NCI-H69 (cell line): ENCODE measurements around the gene RFFL.
"Not testable (repeated sequence)": the region's sequence is repeated elsewhere in the genome, so short reads cannot be mapped to it uniquely, and the experiment has no call there.

Source experiments
- DNase-seq: peaks from one replicate; lab custom pipeline; 2025; lab: John Stamatoyannopoulos, UW

Gene RFFL

DNA sequence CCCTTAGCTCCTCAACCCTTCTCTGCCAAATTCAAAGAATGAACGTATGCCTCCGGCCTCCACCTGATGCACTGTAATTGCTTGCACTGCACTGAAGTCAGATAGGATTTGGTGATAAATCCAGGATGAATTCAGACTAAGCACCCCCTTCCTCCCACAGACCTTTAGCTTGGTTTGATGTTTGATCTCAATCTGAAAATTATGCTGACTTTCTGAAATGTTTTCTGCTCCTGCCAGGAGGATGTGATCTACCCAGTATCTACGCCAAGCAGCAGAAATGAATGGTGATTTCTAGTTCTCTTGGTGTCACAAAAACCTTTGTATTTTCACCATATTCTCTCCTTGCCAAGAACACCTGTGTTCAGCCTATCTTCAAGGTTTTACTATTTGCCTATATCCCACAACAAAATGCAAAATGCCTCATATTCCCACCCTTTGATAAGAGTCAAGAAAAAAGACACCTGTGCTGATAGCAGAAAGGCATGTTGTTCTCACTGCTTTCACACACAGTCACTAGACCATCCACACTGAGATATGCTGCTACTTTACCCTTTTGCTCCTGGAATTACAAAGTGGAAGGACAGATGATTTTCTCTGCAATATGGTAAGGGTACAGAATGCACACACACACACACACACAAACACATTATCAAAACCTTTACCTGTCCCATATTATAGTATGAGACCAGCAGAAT, 14.7 kb downstream of the RFFL start:
- no peak for DNase-seq

- DNase-seq = peak; percentile 78
These were observed 16.7 kb downstream of the RFFL start for GRCh38 chr17:35046740-35047283.

DNA sequence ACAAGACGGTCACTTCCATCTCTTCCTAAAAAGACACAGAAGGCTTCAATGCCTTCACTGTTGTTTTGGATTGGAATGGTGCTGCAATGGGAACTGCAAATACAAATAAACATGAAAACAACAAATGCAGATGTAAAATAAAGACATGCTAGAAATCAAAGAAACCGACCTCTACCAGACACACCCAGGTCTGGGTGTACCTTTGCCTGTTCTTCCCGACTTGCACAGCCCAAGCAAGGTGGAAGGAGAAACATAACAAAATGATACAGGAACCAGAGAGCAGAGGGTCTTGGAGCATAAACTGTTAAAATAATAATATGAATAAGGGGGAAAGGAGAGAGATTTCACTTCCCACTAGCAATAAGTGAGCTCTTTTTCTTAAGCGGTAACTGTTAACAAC, 17.3 kb downstream of the RFFL start:
- DNase-seq = no peak

DNA sequence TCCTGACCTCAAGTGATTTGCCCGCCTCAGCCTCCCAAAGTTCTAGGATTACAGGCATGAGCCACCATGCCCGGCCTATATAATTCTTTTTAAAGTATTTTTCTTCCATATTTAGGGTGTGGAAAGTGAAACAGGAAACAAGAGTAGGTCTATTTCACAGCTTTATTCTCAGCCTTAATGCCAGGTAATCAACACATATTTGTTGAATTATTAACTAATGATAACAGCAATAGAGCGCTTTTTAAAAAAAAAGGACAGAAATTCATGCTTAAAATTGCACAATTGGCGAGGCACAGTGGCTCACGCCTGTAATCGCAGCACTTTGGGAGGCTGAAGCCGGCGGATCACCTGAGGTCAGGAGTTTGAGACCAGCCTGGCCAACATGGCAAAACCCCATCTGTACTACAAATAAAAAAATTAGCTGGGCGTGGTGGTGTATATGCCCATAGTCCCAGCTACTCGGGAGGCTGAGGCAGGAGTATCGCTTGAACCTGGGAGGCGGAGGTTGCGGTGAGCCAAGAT, 18.0 kb downstream of the RFFL start:
- DNase-seq = not testable (repeated sequence)

- peak; percentile 39 for DNase-seq
These were observed 19.3 kb downstream of the RFFL start for GRCh38 chr17:35044181-35044580.

DNA sequence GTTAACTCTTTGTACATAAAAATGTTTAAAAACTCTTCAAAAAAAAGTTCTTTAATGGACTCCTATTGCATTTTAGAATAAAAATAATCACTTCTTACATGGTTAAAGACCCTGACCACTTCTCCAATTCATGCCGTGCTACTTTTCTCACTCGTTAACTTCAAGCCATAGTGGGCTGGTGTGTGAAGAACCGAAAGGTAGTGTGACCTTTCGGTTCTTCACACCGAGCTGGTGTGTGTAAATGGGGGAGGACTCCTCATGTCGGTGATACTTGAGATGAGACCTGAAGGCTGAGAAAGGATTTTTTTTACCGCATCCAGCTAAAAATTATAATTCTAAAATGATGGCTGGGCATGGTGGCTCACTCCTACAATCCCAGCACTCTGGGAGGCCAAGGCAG, 22.1 kb downstream of the RFFL start:
- no peak for DNase-seq

- no peak for DNase-seq
These were observed 25.1 kb downstream of the RFFL start for GRCh38 chr17:35038453-35038852.

- no peak for DNase-seq
These were observed 32.7 kb downstream of the RFFL start for GRCh38 chr17:35030780-35031179.

DNA sequence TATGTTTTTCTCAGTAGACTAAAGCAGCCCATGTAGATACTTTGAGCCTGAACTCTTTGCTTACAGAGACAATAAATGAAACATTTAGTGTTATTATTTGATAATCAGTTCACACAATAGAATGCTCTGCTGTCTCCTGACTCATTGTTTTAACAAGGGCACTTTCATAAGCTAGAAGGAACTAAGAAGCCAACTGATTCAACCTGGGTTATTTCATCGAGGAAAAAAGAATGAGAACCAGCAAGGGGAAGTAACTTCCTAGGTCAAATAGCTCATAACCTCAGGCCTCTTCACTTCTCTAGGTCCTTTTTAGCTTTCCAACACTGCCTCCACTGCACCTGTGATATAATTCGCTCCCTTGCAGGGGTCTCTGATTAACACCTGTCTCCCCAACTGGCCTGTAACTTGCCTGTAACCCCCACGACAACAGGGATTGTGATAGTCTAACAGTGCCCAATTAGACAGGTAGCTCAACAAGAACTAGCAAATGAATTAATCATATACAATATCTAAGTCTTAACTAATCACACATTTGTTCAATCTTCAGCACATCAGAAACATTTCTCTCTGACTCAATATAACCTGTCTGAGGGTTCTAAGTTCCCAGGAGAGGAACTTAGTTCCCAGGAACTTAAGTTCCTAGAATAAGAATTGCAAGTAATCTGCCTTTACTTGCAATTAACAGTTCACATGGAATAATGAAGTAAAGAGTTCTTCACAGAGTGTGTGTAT, 34.8 kb downstream of the RFFL start:
- no peak for DNase-seq

GRCh38 chr17:35028097-35028496, 35.4 kb downstream of the RFFL start:
- not testable (repeated sequence) for DNase-seq

DNA sequence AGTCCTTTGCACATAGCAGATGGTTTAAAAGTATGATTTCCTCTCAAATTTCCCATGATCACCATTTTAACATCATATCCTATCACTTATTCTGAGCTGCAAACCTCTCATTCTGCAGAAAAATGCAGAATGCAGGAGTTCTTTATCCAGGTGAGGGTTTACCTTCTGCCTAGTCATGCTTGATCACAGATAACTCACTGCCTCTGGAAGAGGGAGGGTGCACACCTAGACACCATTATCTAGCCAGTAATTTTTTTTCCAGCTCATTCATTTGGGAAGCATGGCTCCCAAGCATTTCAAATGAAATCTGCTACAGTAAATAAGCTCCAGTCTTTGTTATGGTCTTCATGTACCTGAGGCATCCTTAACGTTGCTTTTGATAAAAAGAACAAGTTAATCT, 38.0 kb downstream of the RFFL start:
- DNase-seq = no peak

DNA sequence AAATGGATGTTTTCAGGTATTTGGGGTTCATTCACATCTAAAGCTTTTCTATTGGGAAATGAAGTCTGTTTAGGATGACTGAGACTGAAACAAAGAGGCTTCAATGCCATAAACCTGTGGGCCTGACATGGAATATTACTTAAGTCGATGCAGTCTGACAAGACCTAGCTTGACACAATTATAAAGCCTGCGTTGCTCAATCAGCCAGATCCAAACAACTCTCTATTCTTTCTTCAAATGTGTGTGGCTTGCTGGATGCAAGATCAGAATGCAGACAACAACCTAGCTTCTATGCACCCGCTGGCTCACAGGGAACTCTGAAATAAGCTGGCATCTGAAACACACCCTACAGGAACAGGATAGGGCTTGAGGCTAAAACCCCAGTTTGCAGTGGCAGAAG, 40.0 kb downstream of the RFFL start:
- DNase-seq = no peak

GRCh38 chr17:35022536-35023063, 40.9 kb downstream of the RFFL start:
- peak; percentile 95 for DNase-seq

DNA sequence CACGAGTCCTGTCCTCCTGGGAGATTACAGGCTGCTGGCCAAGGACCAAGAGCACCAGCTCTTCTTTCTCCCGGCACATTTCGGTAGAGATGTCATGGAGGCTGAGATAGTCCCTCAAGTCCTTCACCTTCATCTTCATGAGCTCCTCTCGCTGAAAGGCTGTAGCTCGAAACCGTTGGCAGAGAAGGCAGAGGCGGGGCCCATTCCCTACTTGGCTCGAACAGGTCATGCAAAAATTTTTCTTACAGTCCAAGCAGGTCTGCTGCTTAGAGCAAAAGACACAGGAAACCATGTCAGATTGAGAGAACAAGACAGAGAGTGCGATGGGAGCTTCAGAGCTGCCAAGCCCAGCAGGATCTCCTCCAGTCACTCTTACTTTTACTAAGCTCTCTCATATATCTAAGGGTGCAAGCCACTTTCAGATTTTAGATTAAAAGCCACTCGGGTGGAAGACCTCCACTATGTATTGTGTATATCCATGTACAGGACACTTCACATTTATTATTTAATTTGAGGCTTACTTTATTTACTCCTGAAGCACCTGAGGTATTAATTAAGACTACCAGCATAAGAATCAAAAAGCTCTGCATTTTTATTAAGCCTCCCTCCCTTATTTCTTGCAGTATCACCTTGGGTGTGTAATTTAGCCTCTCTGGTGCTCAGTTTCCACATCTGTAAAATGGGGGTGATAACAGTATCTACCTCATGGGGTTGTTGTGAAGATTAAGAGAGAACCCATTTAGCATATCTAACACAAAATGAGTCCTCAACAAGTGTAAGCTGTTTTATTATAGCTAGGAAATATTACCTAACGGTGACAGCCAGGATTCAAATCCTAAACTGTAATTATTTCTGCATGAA, 41.8 kb downstream of the RFFL start:
- DNase-seq = no peak

- DNase-seq = no peak
These were observed 43.9 kb downstream of the RFFL start for GRCh38 chr17:35019386-35020179.

GRCh38 chr17:35018814-35019213, 44.7 kb downstream of the RFFL start:
- no peak for DNase-seq

DNA sequence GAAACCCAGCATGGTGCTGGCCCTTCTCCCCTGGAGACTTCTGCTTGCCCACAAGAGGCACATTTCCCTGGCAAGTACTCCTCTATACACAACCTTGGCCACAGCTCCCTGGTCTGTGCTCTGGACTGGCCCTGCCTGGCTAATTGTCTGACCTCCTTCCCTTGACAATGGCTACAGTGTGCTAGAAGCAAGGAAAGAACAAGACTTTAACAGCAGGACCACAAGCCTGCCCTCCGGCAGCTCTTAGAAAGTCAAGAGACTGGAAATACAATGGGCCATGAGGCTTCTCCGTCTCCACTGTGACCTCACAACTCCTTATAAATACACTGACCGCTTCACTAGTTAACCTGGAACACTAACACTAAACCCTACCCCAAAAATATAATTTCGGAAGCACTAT, 46.5 kb downstream of the RFFL start:
- no peak for DNase-seq

GRCh38 chr17:35016369-35016768, 47.1 kb downstream of the RFFL start:
- no peak for DNase-seq

GRCh38 chr17:35011671-35012216, 51.8 kb downstream of the RFFL start:
- peak; percentile 71 for DNase-seq

GRCh38 chr17:35010093-35010492, 53.4 kb downstream of the RFFL start:
- DNase-seq = no peak

- DNase-seq = no peak
These were observed 56.5 kb downstream of the RFFL start for GRCh38 chr17:35006961-35007360.
